Stimulated activated naive CD8-positive, alpha-beta T cell treated with anti-CD3 and anti-CD28 coated beads, Interleukin-15, Interleukin-2, amounts not matched to agents 100 ng/mL and 50 ng/mL, for 24 hours (primary cell): Measurements from ENCODE around the gene GNB1L.

Experiments used
- H3K27ac Mint-ChIP-seq: one replicate; pipeline ENCODE4 v1.8.0; 2021; ENCODE audit warnings: mild to moderate bottlenecking, mixed read lengths
- H3K27me3 Mint-ChIP-seq: one replicate; pipeline ENCODE4 v1.8.0; 2021; ENCODE audit warnings: mixed read lengths
- H3K36me3 Mint-ChIP-seq: one replicate; pipeline ENCODE4 v1.8.0; 2021; ENCODE audit warnings: low read depth, mixed read lengths
- H3K4me1 Mint-ChIP-seq: one replicate; pipeline ENCODE4 v1.8.0; 2021; ENCODE audit warnings: low read depth, mixed read lengths
- H3K4me3 Mint-ChIP-seq: one replicate; pipeline ENCODE4 v1.8.0; 2021; ENCODE audit warnings: mild to moderate bottlenecking, mixed read lengths
- H3K9me3 Mint-ChIP-seq: one replicate; pipeline ENCODE4 v1.8.0; 2021; ENCODE audit warnings: mixed read lengths

The GNB1L gene

GRCh38 chr22:19735665-19736510 is 118.8 kb downstream of the GNB1L start:
- no peaks in the 10 kb centered on the region for H3K27me3 Mint-ChIP-seq
- no peak overlapping the region for H3K27ac Mint-ChIP-seq
- H3K4me1 Mint-ChIP-seq = no peaks in the 10 kb centered on the region
- no peaks in the 10 kb centered on the region for H3K36me3 Mint-ChIP-seq
- no peaks in the 10 kb centered on the region for H3K9me3 Mint-ChIP-seq
- H3K4me3 Mint-ChIP-seq = no peak overlapping the region

GRCh38 chr22:19734837-19735382 is 119.8 kb downstream of the GNB1L start:
- H3K27me3 Mint-ChIP-seq = no peaks in the 10 kb centered on the region
- no peak overlapping the region for H3K27ac Mint-ChIP-seq
- no peaks in the 10 kb centered on the region for H3K36me3 Mint-ChIP-seq
- no peaks in the 10 kb centered on the region for H3K4me1 Mint-ChIP-seq
- H3K4me3 Mint-ChIP-seq = no peak overlapping the region
- no peaks in the 10 kb centered on the region for H3K9me3 Mint-ChIP-seq

- no peaks in the 10 kb centered on the region for H3K36me3 Mint-ChIP-seq
- H3K9me3 Mint-ChIP-seq = no peaks in the 10 kb centered on the region
- no peaks in the 10 kb centered on the region for H3K4me1 Mint-ChIP-seq
- no peak overlapping the region for H3K27ac Mint-ChIP-seq
- H3K4me3 Mint-ChIP-seq = no peak overlapping the region
- H3K27me3 Mint-ChIP-seq = no peaks in the 10 kb centered on the region
Observed at GRCh38 chr22:19734163-19734562, 120.5 kb downstream of the GNB1L start.

GRCh38 chr22:19733755-19734154 is 120.9 kb downstream of the GNB1L start:
- Mint-ChIP-seq H3K27me3 (no peaks in the 10 kb centered on the region), H3K4me3 (no peak overlapping the region), H3K9me3 (no peaks in the 10 kb centered on the region), H3K4me1 (no peaks in the 10 kb centered on the region), H3K36me3 (no peaks in the 10 kb centered on the region), H3K27ac (no peak overlapping the region)
